H1 (cell line): ENCODE data around the gene NDUFB11.

Experiments
- NRF1 ChIP-seq: IDR thresholded peaks from 2 replicates; pipeline ENCODE4 v1.6.1; 2011; ENCODE audit warnings: mild to moderate bottlenecking, low read depth, low read length, improper control_type of control experiment
- SIN3A ChIP-seq, 2 experiments: IDR thresholded peaks in 1 of 2; conservative IDR thresholded peaks in 1 of 2; 2 replicates each; pipeline ENCODE4 v1.6.1; 2011 to 2012; ENCODE audit warnings: low read length in 2 of 2, improper control_type of control experiment in 1 of 2, low read depth in 1 of 2, mild to moderate bottlenecking in 1 of 2
- SP2 ChIP-seq: IDR thresholded peaks from 2 replicates; pipeline ENCODE4 v1.6.1; 2012; ENCODE audit warnings: mild to moderate bottlenecking, low read length, inconsistent platforms

- TF ChIP-seq SP2 (no peak), SIN3A (conservative IDR thresholded peaks at IDR 0.05 in 1 of 2, IDR thresholded peaks at IDR 0.05 in 1 of 2; ENCODE audit: low read depth in 1 of 2, low read length in 2 of 2) (no peak), NRF1 (no peak)
These were observed 50.6 kb downstream of the NDUFB11 start for GRCh38 chrX:47093860-47094259.
